Left lung (tissue), 10 donors: ENCODE data around the gene NBAS. TPM values are rescaled to one million over a fixed set of nuclear protein-coding genes. Genes with fewer than 3 reads are reported as not detected.

Source experiments
- ATAC-seq: fragments of 200-7000 bp; cut with Tn5 transposase; one replicate; pipeline ENCODE4 v1.9.1; 2020; ENCODE audit warnings: moderate library complexity
- DNase-seq, 4 donors: peaks; one replicate each; pipeline ENCODE4 v3.0.0-alpha.2; 2013 to 2020
- H3K27ac ChIP-seq, 2 donors: fragments of 200-600 bp; sonication (generic) in 1 of 2; one replicate each; pipeline versions ENCODE4 v1.5.0 to v1.8.0; 2020 to 2021
- H3K27me3 ChIP-seq, 2 donors: fragments of 200-600 bp; sonication (generic) in 1 of 2; one replicate each; pipeline versions ENCODE4 v1.5.0 to v1.8.0; 2020 to 2021
- H3K36me3 ChIP-seq, 2 donors: fragments of 200-600 bp; sonication (generic) in 1 of 2; one replicate each; pipeline versions ENCODE4 v1.5.0 to v1.8.0; 2020 to 2021
- H3K4me1 ChIP-seq, 2 donors: fragments of 200-600 bp; one replicate each; pipeline ENCODE4 v1.8.0; 2021
- H3K4me3 ChIP-seq, 2 donors: fragments of 200-600 bp; sonication (generic) in 1 of 2; one replicate each; pipeline versions ENCODE4 v1.5.0 to v1.8.0; 2020 to 2021; ENCODE audit warnings: mild to moderate bottlenecking in 1 of 2
- H3K9me3 ChIP-seq, 2 donors: fragments of 200-600 bp; sonication (generic) in 1 of 2; one replicate each; pipeline versions ENCODE4 v1.5.0 to v1.8.0; 2020 to 2021
- intact Hi-C, 2 donors: fragments of 100-400 bp; cut with DNase I; formaldehyde crosslinking; loops; one replicate each; pipeline versions ENCODE4 v1.11.2 to v1.14.2; 2022
- polyA plus RNA-seq, 6 donors: library from polyadenylated mRNA; unstranded; fragments of 120-200 nt; gene quantifications; one replicate each; pipeline ENCODE4 v1.2.1, GENCODE V29; 2013; ENCODE audit not compliant: insufficient read length in 6 of 6
- total RNA-seq, 2 donors: library from RNA; stranded (reverse); fragmentation: NEBNext Ultra II Directional; extraction: Animal tissue kit (Norgen Biotek cat#: 25700); gene quantifications; one replicate each; pipeline ENCODE4 v1.2.1, GENCODE V29; 2021
- TF ChIP-seq, protein P1 (sequence below), 2 donors: fragments of 200-600 bp; sonication (generic) in 1 of 2; IDR thresholded peaks; one replicate each; pipeline versions ENCODE4 v1.5.0 to v1.8.0; 2021; ENCODE audit warnings: antibody characterized with exemption in 2 of 2
- donor health status: DM: no; HTN: yes; CAD: no.
- donor health status: DM: no; HTN: no; CAD: no.

NBAS gene
- total and polyA plus RNA-seq, 8 donors = 36.6 to 57.4 (median 46.3) TPM

DNA sequence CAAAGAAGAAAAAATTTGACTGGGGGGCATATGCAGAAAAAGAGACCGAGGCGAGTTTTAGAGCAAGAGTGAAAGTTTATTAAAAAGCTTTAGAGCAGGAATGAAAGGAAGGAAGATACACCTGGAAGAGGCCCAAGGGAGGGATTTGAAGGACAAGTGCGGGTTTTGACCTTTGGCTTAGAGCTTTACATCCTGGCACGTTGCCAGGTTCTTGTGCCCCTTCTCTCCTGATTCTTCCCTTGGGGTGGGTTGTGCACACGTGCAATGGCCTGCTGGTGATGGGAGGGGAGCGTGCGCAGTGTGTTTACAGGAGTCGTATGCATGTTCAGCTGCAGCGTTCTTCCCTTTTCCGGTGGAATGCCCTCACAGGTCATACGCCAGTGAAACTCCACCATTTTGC lies 208.8 kb downstream of the NBAS start:
- TF ChIP-seq, protein P1, sequence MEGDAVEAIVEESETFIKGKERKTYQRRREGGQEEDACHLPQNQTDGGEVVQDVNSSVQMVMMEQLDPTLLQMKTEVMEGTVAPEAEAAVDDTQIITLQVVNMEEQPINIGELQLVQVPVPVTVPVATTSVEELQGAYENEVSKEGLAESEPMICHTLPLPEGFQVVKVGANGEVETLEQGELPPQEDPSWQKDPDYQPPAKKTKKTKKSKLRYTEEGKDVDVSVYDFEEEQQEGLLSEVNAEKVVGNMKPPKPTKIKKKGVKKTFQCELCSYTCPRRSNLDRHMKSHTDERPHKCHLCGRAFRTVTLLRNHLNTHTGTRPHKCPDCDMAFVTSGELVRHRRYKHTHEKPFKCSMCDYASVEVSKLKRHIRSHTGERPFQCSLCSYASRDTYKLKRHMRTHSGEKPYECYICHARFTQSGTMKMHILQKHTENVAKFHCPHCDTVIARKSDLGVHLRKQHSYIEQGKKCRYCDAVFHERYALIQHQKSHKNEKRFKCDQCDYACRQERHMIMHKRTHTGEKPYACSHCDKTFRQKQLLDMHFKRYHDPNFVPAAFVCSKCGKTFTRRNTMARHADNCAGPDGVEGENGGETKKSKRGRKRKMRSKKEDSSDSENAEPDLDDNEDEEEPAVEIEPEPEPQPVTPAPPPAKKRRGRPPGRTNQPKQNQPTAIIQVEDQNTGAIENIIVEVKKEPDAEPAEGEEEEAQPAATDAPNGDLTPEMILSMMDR (IDR thresholded peaks at IDR 0.05) = no peak
- H3K4me1 ChIP-seq = no peaks in the 10 kb centered on the region
- no peak overlapping the region for H3K4me3 ChIP-seq
- intact Hi-C loops = no loop called here
- DNase-seq (no peak), ATAC-seq (no peak)
- no peaks in the 10 kb centered on the region for H3K9me3 ChIP-seq
- H3K27me3 ChIP-seq = no peaks in the 10 kb centered on the region
- H3K36me3 ChIP-seq = peaks cover 0 to 48% of the 10 kb centered on the region in 2 donors
- no peak overlapping the region for H3K27ac ChIP-seq

GRCh38 chr2:15348636-15349035 lies 212.5 kb downstream of the NBAS start:
- no peaks in the 10 kb centered on the region for H3K27me3 ChIP-seq

DNA sequence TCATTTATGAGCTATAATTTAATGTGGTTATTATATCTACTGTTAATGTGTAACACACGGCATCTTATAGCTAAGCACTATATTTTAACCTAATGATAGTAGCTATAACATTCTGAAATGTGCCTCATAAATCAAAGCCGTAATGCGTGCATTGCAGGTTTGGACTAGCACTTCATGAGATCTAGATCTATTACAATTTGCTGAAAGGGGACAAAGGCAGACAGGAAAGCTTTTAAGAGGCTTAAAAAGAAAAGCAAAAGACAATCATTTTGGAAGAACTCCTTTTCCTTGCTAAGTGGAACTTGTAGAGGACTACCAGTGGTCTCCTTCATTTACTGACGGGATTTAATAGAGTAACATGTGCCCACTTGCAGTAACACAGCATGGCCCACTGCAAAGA lies 213.1 kb downstream of the NBAS start:
- TF ChIP-seq, protein P1 (IDR thresholded peaks at IDR 0.05) = no peak
- intact Hi-C loops = no loop called here
- H3K4me3 ChIP-seq = no peak overlapping the region
- ATAC-seq (no peak), DNase-seq (no peak)
- peaks cover 0 to 45% of the 10 kb centered on the region in 2 donors for H3K36me3 ChIP-seq
- H3K4me1 ChIP-seq = no peaks in the 10 kb centered on the region
- no peaks in the 10 kb centered on the region for H3K27me3 ChIP-seq
- H3K9me3 ChIP-seq = peaks cover 0 to 14% of the 10 kb centered on the region in 2 donors
- no peak overlapping the region for H3K27ac ChIP-seq

More at GRCh38 chr2:15348636-15349035, 212.5 kb downstream of the NBAS start:
- ATAC-seq (no peak), DNase-seq (no peak)
- TF ChIP-seq, protein P1 (IDR thresholded peaks at IDR 0.05) = no peak
- Histone ChIP-seq H3K4me3 (no peak overlapping the region), H3K9me3 (peaks cover 0 to 14% of the 10 kb centered on the region in 2 donors), H3K36me3 (peaks cover 0 to 45% of the 10 kb centered on the region in 2 donors), H3K4me1 (no peaks in the 10 kb centered on the region), H3K27ac (no peak overlapping the region)
- intact Hi-C loops = no loop called here

DNA sequence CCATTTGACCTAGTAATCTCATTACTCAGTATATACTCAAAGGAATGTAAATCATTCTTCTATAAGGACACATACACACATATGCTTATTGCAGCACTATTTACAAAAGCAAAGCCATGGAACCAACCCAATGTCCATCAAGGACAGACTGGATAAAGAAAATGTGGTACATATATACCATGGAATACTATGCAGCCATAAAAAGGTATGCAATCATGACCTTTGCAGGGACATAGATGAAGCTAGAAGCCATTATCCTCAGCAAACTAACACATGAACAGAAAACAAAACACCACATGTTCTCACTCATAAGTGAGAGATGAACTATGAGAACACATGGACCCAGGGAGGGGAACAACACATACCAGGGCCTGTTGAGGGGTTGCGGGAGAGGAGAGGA lies 214.5 kb downstream of the NBAS start:
- H3K27me3 ChIP-seq = no peaks in the 10 kb centered on the region
- intact Hi-C loops = no loop called here

GRCh38 chr2:15337996-15338666 lies 223.0 kb downstream of the NBAS start:
- Histone ChIP-seq H3K36me3 (peaks cover 0 to 4% of the 10 kb centered on the region in 2 donors), H3K4me1 (no peaks in the 10 kb centered on the region), H3K27ac (no peak overlapping the region), H3K27me3 (no peaks in the 10 kb centered on the region), H3K4me3 (no peak overlapping the region), H3K9me3 (no peaks in the 10 kb centered on the region)
- ATAC-seq (no peak), DNase-seq (no peak)
- TF ChIP-seq, protein P1 (IDR thresholded peaks at IDR 0.05) = no peak
- intact Hi-C loops = no loop called here

More for the DNA sequence above, 214.5 kb downstream of the NBAS start:
- DNase-seq = no peak
- ATAC-seq = no peak
- Histone ChIP-seq H3K36me3 (peaks cover 0 to 34% of the 10 kb centered on the region in 2 donors), H3K4me3 (no peak overlapping the region), H3K27ac (no peak overlapping the region), H3K9me3 (peaks cover 0 to 14% of the 10 kb centered on the region in 2 donors), H3K4me1 (no peaks in the 10 kb centered on the region)
- TF ChIP-seq, protein P1 (IDR thresholded peaks at IDR 0.05) = no peak
